Left colon (tissue), 2 donors: ENCODE results near the gene GZF1. TPM values are rescaled to one million over a fixed set of nuclear protein-coding genes. Genes with fewer than 3 reads are reported as not detected.

Experiments
- ATAC-seq: fragments of 200-7000 bp; cut with Tn5 transposase; one replicate; pipeline ENCODE4 v1.9.1; 2020; ENCODE audit warnings: mild to moderate bottlenecking, moderate library complexity
- DNase-seq, 2 donors: peaks; one replicate each; pipeline ENCODE4 v3.0.0-alpha.2; 2020
- intact Hi-C, 2 donors: fragments of 100-400 bp; cut with DNase I in 1 of 2; cut with micrococcal nuclease in 1 of 2; formaldehyde crosslinking; loops; one replicate each; pipeline versions ENCODE4 v1.11.2 to v1.14.0; 2022; cut with DNase I, micrococcal nuclease
- total RNA-seq, 2 donors: library from RNA; stranded (reverse); fragmentation: NEBNext Ultra II Directional; extraction: Animal tissue kit (Norgen Biotek cat#: 25700); gene quantifications; one replicate each; pipeline ENCODE4 v1.2.1, GENCODE V29; 2021
- donor health status: DM: no; HTN: no; CAD: no.
- donor health status: DM: yes; HTN: yes; CAD: no.

Gene GZF1
- total RNA-seq, 2 donors from 2014 or later, result 8.3 to 10.2 TPM

DNA sequence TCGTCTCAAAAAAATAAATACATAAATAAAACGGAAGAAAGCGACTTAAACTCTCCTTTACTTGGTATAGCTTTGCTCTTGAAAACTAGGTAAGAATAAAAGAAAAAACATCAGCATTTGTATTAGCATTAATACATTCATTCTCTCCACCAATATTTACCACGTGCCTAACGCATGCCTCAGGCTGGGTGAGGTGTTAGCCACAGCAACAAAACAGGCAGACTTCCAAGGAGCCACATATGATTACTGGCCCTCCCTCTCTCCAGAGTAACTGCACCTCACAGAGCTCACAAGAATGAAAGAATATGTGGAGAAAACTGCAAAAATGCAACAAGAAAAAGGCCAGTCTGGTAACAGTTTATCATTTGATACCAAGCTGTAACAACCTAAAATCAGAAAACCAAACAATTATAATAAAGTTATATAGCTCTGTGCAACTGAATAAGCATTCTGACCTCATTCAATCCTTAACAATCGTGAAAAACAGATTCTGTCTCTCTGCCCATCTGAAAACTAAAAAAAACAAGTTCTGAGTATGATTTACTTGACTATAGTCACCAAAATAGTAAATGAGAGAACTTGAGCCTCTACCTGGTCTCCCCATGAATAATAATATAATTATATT lies 54.1 kb downstream of the GZF1 start:
- ATAC-seq (no peak), DNase-seq (no peak)
- intact Hi-C loops, result no loop called here

DNA sequence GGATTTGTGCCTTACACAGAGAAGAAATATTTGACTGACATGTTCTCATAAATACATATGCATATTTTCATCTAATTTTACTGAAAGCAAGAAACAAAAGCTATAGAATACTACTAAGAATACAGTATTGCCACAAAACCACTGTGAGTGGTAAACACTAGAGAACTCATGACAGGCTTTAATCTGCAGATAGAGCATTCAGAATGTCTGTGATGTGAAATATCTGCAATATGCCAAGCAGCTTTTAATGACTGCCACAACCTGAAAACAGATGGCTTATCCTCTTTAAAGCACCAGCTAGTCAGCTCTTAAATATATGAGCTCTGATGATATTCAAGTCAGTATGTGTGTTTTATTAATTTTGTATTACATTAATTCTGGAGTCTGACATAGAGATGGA lies 55.9 kb downstream of the GZF1 start:
- no peak for DNase-seq
- no peak for ATAC-seq
- intact Hi-C loops, result no loop called here

DNA sequence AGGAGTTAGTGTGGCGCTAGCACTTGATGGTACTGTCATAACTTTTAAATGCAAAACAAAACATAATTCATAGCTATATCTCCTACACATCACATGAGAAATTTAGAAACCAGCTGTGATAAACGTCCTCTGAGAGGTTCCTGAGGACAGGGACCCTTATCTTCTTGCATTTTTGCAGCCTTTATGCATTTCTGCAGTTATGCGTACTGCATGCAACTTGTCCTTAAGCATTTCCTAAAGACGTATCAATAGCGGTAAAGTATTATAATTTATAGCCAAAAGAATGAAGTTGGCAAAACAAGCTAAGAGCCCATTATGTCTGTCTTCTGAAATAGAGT lies 57.6 kb downstream of the GZF1 start:
- intact Hi-C loops, result no loop called here
- ATAC-seq (no peak), DNase-seq (no peak)

DNA sequence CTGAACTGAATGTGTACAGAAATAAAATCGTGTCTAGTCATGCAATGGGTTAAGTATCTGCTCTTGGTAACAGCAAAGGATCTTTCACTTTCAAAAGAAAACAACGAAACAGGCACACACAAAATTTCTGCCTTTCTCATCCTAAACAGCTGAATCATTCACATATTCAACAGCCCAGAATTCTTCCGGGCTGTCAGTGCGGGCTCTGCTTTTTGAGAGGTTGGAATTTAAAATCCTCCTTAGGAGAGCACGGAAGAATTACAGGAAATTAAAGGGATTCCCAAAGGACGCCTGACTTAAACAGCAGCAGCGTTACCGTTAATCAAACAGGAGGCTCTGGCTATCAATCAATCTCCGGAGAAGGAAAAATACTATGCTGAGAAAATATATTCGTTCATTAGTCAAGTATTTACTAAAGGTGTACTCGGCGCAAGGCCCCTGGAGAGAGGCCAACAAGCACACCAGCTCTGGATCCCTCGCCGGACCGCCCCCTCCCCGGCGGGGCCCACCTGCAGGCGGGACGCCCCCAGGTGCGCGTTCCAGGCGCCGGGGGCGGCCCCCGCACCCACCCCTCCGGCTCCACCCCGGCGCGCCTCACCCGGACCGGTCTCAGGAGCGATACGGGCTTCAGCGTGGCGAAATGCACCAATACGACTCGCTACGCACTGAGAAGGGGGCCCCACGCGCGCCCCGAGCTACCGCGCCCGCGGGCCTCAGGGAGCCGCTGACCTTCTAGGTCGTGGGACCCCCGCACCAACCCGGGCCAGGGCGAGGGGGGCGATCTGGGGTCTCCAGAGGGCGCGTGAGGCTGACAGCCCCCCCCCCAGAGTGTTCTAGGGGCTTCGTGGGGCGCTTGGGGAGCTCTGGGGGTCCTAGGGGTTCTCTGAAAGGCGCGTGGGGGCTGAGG lies 58.3 kb downstream of the GZF1 start:
- intact Hi-C loops, result loop anchor here in 1 of 2 donors (5.0 kb wide), 1 partner anchor 58 kb away; the partner anchor contains the start of gene GZF1
- DNase-seq (peak; percentile 45 to 64), ATAC-seq (peak; percentile 66)

DNA sequence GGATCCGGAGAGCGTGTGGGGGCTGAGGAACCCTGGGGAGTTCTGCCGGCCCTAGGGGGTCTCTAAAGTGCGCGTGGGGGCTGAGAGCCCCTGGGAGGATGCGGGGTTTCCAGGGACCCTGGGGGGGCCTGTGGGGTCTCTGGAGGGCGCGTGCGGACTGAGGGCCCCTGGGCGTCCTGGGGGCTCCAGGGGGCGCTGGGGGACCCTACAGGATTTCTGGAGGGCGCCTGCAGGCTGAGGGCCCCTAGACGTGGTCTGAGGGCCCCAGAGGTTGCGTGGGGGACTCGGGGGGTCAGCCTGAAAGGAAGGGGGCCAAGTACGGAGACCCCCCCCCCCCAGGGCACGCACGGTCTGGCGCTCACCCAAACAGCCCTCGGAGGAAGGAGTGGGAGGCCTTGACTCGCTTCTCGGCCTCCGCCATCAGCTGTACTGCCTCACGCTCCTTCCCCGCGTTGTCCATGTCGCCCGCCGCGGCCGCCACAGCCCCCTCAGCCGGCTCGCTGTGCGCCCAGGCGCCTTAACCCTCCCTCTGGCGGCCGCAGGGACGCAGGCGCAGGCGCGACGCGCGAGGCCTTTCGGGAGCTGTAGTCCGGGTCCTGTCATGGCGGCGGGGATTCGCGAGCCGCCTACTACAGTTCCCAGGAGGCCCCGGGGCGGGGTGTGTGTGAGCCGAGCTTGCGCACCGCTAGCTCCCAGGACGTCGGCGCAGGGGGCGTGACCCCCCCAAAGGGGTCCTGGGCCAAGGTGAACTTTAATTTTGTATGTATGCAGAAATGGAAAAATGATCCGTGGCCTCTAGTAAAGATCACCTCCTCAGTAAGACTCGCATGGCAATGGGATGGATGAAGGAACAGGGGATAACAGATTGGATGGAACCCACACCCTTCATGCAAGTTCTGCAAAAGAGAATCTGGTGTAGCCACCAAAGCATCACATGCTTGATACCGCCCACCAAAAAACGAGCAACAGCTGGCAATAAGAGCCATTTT lies 59.3 kb downstream of the GZF1 start, which contains the start of gene NAPB:
TSS of gene NAPB (minus strand) at position 546 of the 989 bp plus-strand sequence. CDS start at position 460, 86 bp downstream.
- ATAC-seq (peak; percentile 99), DNase-seq (peak; percentile 94 to 97)
- intact Hi-C loops, result loop anchor here in 1 of 2 donors (5.0 kb wide), 1 partner anchor 59 kb away; the partner anchor contains the start of gene GZF1

Other genes with a start within 250 kb of the GZF1 start
- gene NXT1, start 11.4 kb upstream of the GZF1 start, total RNA-seq, result 10 to 100 TPM in 1 of 2 donors, 1 to 10 TPM in 1; 8.5 to 10.0 TPM
- 1 to 10 TPM; 7.9 to 8.5 TPM for gene NAPB, start 59.3 kb downstream of the GZF1 start, total RNA-seq
- not detected for gene CSTL1, start 77.5 kb downstream of the GZF1 start, total RNA-seq
- gene CST11, start 90.7 kb downstream of the GZF1 start, total RNA-seq, result not detected
- gene CST8, start 128.9 kb downstream of the GZF1 start, total RNA-seq, result not detected
- gene CST9L, start 206.3 kb downstream of the GZF1 start, total RNA-seq, result not detected
- gene CST9, start 243.7 kb downstream of the GZF1 start, total RNA-seq, result not detected